WTC11 (cell line): ENCODE measurements around the gene EXOC3L2. TPM values are rescaled to one million over a fixed set of nuclear protein-coding genes. Genes with fewer than 3 reads are reported as not detected.

Experiments used
- ATAC-seq: fragments of 200-7000 bp; cut with Tn5 transposase; 2 replicates; pipeline ENCODE4 v1.10.0; 2021; ENCODE audit warnings: mild to moderate bottlenecking, moderate library complexity
- CTCF ChIA-PET: fragments of 300-600 bp; sonication (Branson Sonifier 250); formaldehyde crosslinking; loops from one replicate; lab custom pipeline; 2021; ENCODE audit warnings: antibody characterized with exemption; lab: Charles Lee
- POLR2A ChIA-PET: fragments of 350-600 bp; sonication (Branson Sonifier 250); formaldehyde crosslinking; loops from one replicate; lab custom pipeline; 2021; ENCODE audit warnings: antibody characterized with exemption; lab: Charles Lee
- DNase-seq: peaks from one replicate; pipeline ENCODE4 v3.0.0; 2021; ENCODE audit warnings: low spot score
- H3K27ac Mint-ChIP-seq: 2 replicates; pipeline ENCODE4 v1.8.0; 2021; ENCODE audit warnings: mixed read lengths
- H3K27me3 Mint-ChIP-seq: 2 replicates; pipeline ENCODE4 v1.8.0; 2021; ENCODE audit warnings: low read depth, mild to moderate bottlenecking, moderate library complexity, mixed read lengths
- H3K36me3 Mint-ChIP-seq: 2 replicates; pipeline ENCODE4 v1.8.0; 2021; ENCODE audit warnings: mixed read lengths
- H3K4me1 Mint-ChIP-seq: 2 replicates; pipeline ENCODE4 v1.8.0; 2022; ENCODE audit warnings: mixed read lengths
- H3K4me3 Mint-ChIP-seq: 2 replicates; pipeline ENCODE4 v1.8.0; 2021; ENCODE audit warnings: mild to moderate bottlenecking, moderate library complexity, mixed read lengths
- H3K9me3 Mint-ChIP-seq: 2 replicates; pipeline ENCODE4 v1.8.0; 2021; ENCODE audit warnings: mixed read lengths
- ARID4B ChIP-seq: sonication (generic); formaldehyde crosslinking; IDR thresholded peaks from 2 replicates; pipeline ENCODE4 v1.8.0; 2023; ENCODE audit warnings: missing genetic modification reagents, mild to moderate bottlenecking, borderline replicate concordance
- CBFB ChIP-seq: sonication (generic); formaldehyde crosslinking; IDR thresholded peaks from 2 replicates; pipeline ENCODE4 v1.8.1; 2022; ENCODE audit warnings: mild to moderate bottlenecking, low read depth, missing genetic modification reagents
- EMX1 ChIP-seq: fragments of 250-450 bp; sonication (Bioruptor Pico); IDR thresholded peaks from 2 replicates; pipeline ENCODE4 v1.8.0; 2021; ENCODE audit warnings: mild to moderate bottlenecking
- ESRRA ChIP-seq: sonication (generic); formaldehyde crosslinking; IDR thresholded peaks from 2 replicates; pipeline ENCODE4 v1.8.1; 2022; ENCODE audit warnings: mild to moderate bottlenecking, missing genetic modification reagents, borderline replicate concordance
- HMGA2 ChIP-seq: fragments of 250-450 bp; sonication (Bioruptor Pico); IDR thresholded peaks from 2 replicates; pipeline ENCODE4 v1.4.0; 2021; ENCODE audit warnings: mild to moderate bottlenecking, moderate library complexity
- HMGXB4 ChIP-seq: sonication (generic); formaldehyde crosslinking; IDR thresholded peaks from 2 replicates; pipeline ENCODE4 v1.8.1; 2023; ENCODE audit warnings: mild to moderate bottlenecking, moderate library complexity, missing genetic modification reagents
- JUN ChIP-seq: sonication (generic); formaldehyde crosslinking; IDR thresholded peaks from 2 replicates; pipeline ENCODE4 v1.8.0; 2023; ENCODE audit warnings: mild to moderate bottlenecking, missing genetic modification reagents
- NFYB ChIP-seq: sonication (generic); formaldehyde crosslinking; conservative IDR thresholded peaks from 2 replicates; pipeline ENCODE4 v1.8.0; 2022; ENCODE audit warnings: low read depth, missing genetic modification reagents
- NR3C1 ChIP-seq: sonication (generic); formaldehyde crosslinking; conservative IDR thresholded peaks from 2 replicates; pipeline ENCODE4 v1.8.1; 2023; ENCODE audit warnings: low read depth, mild to moderate bottlenecking, missing genetic modification reagents
- TEAD4 ChIP-seq: sonication (generic); formaldehyde crosslinking; IDR thresholded peaks from 2 replicates; pipeline ENCODE4 v1.8.0; 2022; ENCODE audit warnings: mild to moderate bottlenecking, missing genetic modification reagents
- TP53 ChIP-seq: sonication (generic); formaldehyde crosslinking; IDR thresholded peaks from 2 replicates; pipeline ENCODE4 v1.8.1; 2023; ENCODE audit warnings: mild to moderate bottlenecking, missing genetic modification reagents
- ZSCAN18 ChIP-seq: fragments of 250-450 bp; sonication (Bioruptor Pico); IDR thresholded peaks from 2 replicates; pipeline ENCODE4 v2.1.2; 2022; ENCODE audit warnings: mild to moderate bottlenecking, moderate library complexity
- total RNA-seq: library from RNA; stranded (reverse); gene quantifications from 3 replicates; pipeline ENCODE4 v1.2.3, GENCODE V29; 2021
- TF ChIP-seq, protein P1 (sequence below): sonication (generic); formaldehyde crosslinking; IDR thresholded peaks from 2 replicates; pipeline ENCODE4 v1.8.0; 2022; ENCODE audit warnings: mild to moderate bottlenecking, missing genetic modification reagents
- TF ChIP-seq, protein P2 (sequence below): sonication (generic); formaldehyde crosslinking; IDR thresholded peaks from 2 replicates; pipeline ENCODE4 v1.8.1; 2023; ENCODE audit warnings: mild to moderate bottlenecking, missing genetic modification reagents
- TF ChIP-seq, protein P3 (sequence below): sonication (generic); formaldehyde crosslinking; conservative IDR thresholded peaks from 2 replicates; pipeline ENCODE4 v1.8.1; 2022; ENCODE audit warnings: mild to moderate bottlenecking, missing genetic modification reagents

EXOC3L2 gene
- total RNA-seq, 1 experiment from 2014 or later: 2.7 TPM

DNA sequence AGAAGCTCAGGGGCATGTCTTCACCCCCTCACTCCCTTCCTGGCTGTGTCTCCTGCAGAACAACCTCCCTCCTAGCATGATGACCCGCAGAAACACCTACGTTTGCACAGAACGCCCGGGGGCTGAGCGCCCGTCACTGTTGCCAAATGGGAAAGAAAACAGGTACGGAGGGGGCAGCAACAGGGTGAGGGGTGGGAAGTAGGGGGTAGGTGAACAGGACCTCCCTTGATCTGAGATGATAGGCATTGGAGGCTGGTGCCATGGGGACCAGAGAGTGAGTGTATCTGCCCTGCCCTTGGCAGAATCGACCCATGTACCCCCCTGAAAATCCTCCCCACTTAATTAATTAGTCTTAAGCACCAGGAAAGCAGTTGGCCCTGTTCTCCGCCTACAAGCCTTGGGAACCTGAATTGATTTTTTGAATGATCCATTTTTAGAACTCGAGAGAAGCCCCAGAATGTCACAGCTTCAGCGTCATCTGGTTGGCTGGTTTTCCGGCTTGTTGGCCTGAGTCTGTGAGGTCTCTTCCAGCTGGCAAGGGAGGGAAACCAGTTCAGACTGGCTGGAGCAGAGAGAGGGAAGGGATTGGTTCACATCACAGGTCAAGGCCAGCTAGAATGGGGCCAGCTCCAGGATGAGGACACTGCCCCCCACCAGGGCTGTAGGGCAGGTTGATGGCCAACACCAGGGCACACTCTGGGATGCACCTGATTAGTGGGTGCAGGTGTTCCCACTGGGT lies 49.3 kb upstream of the EXOC3L2 start:
- peaks cover 7% of the 10 kb centered on the region; the same call in 1 of the 2 replicates for H3K27me3 Mint-ChIP-seq
- H3K4me3 Mint-ChIP-seq: no peak overlapping the region
- peaks cover 41% of the 10 kb centered on the region for H3K36me3 Mint-ChIP-seq
- DNase-seq: no peak
- POLR2A ChIA-PET: no interaction called here
- TF ChIP-seq EMX1: no peak
- TF ChIP-seq TEAD4: no peak
- no peak for TF ChIP-seq HMGA2
- TF ChIP-seq NFYB (CRISPR knock-in tag): no peak
- TF ChIP-seq TP53: no peak
- TF ChIP-seq, protein P1, sequence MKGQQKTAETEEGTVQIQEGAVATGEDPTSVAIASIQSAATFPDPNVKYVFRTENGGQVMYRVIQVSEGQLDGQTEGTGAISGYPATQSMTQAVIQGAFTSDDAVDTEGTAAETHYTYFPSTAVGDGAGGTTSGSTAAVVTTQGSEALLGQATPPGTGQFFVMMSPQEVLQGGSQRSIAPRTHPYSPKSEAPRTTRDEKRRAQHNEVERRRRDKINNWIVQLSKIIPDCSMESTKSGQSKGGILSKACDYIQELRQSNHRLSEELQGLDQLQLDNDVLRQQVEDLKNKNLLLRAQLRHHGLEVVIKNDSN (CRISPR knock-in tag): no peak
- TF ChIP-seq CBFB (CRISPR knock-in tag): no peak
- TF ChIP-seq, protein P2, sequence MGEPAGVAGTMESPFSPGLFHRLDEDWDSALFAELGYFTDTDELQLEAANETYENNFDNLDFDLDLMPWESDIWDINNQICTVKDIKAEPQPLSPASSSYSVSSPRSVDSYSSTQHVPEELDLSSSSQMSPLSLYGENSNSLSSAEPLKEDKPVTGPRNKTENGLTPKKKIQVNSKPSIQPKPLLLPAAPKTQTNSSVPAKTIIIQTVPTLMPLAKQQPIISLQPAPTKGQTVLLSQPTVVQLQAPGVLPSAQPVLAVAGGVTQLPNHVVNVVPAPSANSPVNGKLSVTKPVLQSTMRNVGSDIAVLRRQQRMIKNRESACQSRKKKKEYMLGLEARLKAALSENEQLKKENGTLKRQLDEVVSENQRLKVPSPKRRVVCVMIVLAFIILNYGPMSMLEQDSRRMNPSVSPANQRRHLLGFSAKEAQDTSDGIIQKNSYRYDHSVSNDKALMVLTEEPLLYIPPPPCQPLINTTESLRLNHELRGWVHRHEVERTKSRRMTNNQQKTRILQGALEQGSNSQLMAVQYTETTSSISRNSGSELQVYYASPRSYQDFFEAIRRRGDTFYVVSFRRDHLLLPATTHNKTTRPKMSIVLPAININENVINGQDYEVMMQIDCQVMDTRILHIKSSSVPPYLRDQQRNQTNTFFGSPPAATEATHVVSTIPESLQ: no peak
- no peaks in the 10 kb centered on the region for H3K4me1 Mint-ChIP-seq
- peaks cover 4% of the 10 kb centered on the region for H3K9me3 Mint-ChIP-seq
- no peak for ATAC-seq
- no peak overlapping the region for H3K27ac Mint-ChIP-seq
- CTCF ChIA-PET: no interaction called here

DNA sequence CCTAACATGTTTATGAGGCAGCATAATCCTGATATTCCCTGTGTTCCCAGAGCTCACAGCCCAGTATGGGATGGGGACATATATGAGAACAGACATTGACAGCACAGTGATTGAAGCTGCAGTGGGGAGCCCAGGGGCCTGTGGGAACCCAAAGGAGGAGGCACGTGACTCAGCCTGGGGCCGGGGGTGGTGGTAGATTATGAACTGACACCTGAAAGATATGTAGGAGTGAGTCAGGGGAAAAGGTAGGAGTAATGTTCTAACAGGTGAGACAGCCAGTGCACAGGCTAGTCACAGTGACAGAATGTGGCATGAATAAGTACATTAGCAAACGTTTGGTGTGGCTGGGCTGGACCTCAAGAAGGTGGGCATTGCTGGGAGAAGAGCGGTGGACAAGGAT lies 48.5 kb upstream of the EXOC3L2 start:
- H3K27me3 Mint-ChIP-seq: peaks cover 7% of the 10 kb centered on the region; the same call in 1 of the 2 replicates
- ChIA-PET POLR2A (no interaction called here), CTCF (no interaction called here)
- no peak overlapping the region for H3K4me3 Mint-ChIP-seq
- H3K9me3 Mint-ChIP-seq: peaks cover 4% of the 10 kb centered on the region
- TF ChIP-seq ZSCAN18 (no peak), ARID4B (no peak), ESRRA (CRISPR knock-in tag) (no peak), HMGXB4 (CRISPR knock-in tag) (no peak), JUN (CRISPR knock-in tag) (no peak), NR3C1 (CRISPR knock-in tag) (no peak)
- TF ChIP-seq, protein P3, sequence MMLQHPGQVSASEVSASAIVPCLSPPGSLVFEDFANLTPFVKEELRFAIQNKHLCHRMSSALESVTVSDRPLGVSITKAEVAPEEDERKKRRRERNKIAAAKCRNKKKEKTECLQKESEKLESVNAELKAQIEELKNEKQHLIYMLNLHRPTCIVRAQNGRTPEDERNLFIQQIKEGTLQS (CRISPR knock-in tag): no peak
- H3K36me3 Mint-ChIP-seq: peaks cover 40% of the 10 kb centered on the region
- no peak for ATAC-seq
- H3K27ac Mint-ChIP-seq: no peak overlapping the region
- H3K4me1 Mint-ChIP-seq: no peaks in the 10 kb centered on the region
- no peak for DNase-seq
